Common myeloid progenitor, CD34-positive (primary cell): ENCODE data around the gene SUCNR1.
A peak's percentile ranks its signal among the peaks of the same experiment; 100 is the strongest.
"Not testable (repeated sequence)": the region's sequence is repeated elsewhere in the genome, so short reads cannot be mapped to it uniquely, and the experiment has no call there.

ENCODE experiments used
- CTCF ChIA-PET: fragments of 350-600 bp; sonication (Branson Sonifier 250); formaldehyde crosslinking; loops from one replicate; lab custom pipeline; 2021; ENCODE audit warnings: antibody characterized with exemption; lab: Charles Lee
- POLR2A ChIA-PET: fragments of 350-600 bp; sonication (Branson Sonifier 250); formaldehyde crosslinking; loops from one replicate; lab custom pipeline; 2021; ENCODE audit warnings: antibody characterized with exemption; lab: Charles Lee
- DNase-seq, 3 donors: peaks; one replicate each; pipeline versions ENCODE4 v3.0.0 to v3.0.0-alpha.2; 2013
- H3K27ac ChIP-seq, 2 experiments: 1 replicate in 1 of 2; 2 replicates in 1 of 2; pipeline ENCODE4 v1.7.0; 2013; ENCODE audit warnings: inconsistent platforms in 2 of 2, low read length in 2 of 2, mild to moderate bottlenecking in 2 of 2, low read depth in 1 of 2, moderate library complexity in 1 of 2; ENCODE audit not compliant: severe bottlenecking in 2 of 2, insufficient read depth in 1 of 2, poor library complexity in 1 of 2
- H3K27me3 ChIP-seq, 5 experiments: replicated peaks in 2 of 5; 1 replicate in 3 of 5; 2 replicates in 2 of 5; pipeline versions ENCODE4 v1.6.1 to v1.7.0; 2013; ENCODE audit warnings: low read length in 4 of 5, mild to moderate bottlenecking in 2 of 5, moderate library complexity in 2 of 5, inconsistent platforms in 1 of 5; ENCODE audit not compliant: insufficient read depth in 5 of 5, control insufficient read depth in 4 of 5
- H3K36me3 ChIP-seq, 4 experiments: 1 replicate in 2 of 4; 2 replicates in 2 of 4; pipeline versions ENCODE4 v1.6.1 to v1.7.0; 2013; ENCODE audit warnings: low read length in 3 of 4, control low read depth in 1 of 4, mild to moderate bottlenecking in 1 of 4; ENCODE audit not compliant: control insufficient read depth in 4 of 4, insufficient read depth in 4 of 4
- H3K4me1 ChIP-seq, 4 experiments: 1 replicate in 3 of 4; 2 replicates in 1 of 4; pipeline versions ENCODE4 v1.6.1 to v1.7.1; 2013; ENCODE audit warnings: low read length in 3 of 4, mild to moderate bottlenecking in 3 of 4, control low read depth in 1 of 4, inconsistent platforms in 1 of 4, moderate library complexity in 1 of 4; ENCODE audit not compliant: control insufficient read depth in 4 of 4, insufficient read depth in 4 of 4; ENCODE audit errors: control extremely low read depth in 1 of 4
- H3K4me3 ChIP-seq, 7 experiments: 1 replicate in 4 of 7; 2 replicates in 3 of 7; pipeline versions ENCODE4 v1.5.1 to v1.7.0; 2013; ENCODE audit warnings: mild to moderate bottlenecking in 7 of 7, low read length in 6 of 7, moderate library complexity in 6 of 7, inconsistent platforms in 2 of 7, low read depth in 2 of 7, control low read depth in 1 of 7; ENCODE audit not compliant: insufficient read depth in 4 of 7, control insufficient read depth in 1 of 7; ENCODE audit errors: extremely low read depth in 1 of 7
- H3K9me3 ChIP-seq, 5 experiments: 1 replicate in 4 of 5; 2 replicates in 1 of 5; pipeline versions ENCODE4 v1.6.1 to v1.7.1; 2013; ENCODE audit warnings: low read length in 4 of 5, mild to moderate bottlenecking in 2 of 5, inconsistent platforms in 1 of 5, low read depth in 1 of 5, moderate library complexity in 1 of 5; ENCODE audit not compliant: control insufficient read depth in 4 of 5, insufficient read depth in 2 of 5; ENCODE audit errors: control extremely low read depth in 1 of 5
- WGBS: methylation state at CpG from one replicate; pipeline ENCODE4 v1.1.5; 2013; ENCODE audit not compliant: insufficient coverage; 5-methylcytosine and 5-hydroxymethylcytosine counted together

The SUCNR1 gene

DNA sequence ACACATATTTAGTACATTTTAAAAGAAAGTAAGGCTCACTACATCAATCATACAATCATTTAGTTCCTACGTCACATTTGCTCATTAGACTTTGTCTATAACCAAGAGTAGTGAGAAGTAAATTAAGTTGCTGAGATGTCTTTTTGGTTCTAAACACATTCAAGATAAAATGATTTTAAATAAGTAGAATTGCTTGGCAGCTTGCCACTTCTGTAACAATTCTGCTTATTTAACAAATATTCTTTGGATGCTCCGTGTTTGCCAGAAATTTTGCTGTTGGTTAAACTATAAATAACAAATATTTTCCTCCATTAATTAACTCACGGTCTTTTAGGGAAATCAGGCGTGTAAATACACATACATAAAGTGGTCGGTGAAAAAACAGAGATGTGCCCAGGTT is 18.3 kb downstream of the SUCNR1 start:
- CTCF ChIA-PET: interaction anchor here (1.5 to 1.8 kb wide), 2 partner anchors 8 to 10 kb away, joined by 3 to 7 read pairs; no protein-coding TSS in a partner anchor
- no peak overlapping the region for H3K27ac ChIP-seq

DNA sequence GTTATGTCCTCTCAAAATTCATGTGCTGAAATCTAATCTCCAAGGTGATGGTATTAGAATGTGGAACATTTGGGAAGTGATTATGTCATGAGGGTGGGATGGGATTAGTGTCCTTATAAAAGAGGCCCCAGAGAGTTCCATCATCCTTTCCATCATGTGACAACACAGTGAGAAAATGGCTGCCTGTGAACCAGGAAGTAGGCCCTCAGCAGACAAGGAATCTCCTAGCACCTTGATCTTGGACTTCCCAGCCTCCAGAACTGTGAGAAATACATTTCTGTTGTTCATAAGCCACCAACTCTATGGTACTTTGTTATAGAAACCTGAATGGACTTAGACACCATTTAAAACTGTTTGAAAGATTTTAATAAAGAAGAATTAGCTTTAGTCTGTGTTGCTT is 20.8 kb downstream of the SUCNR1 start:
- H3K27ac ChIP-seq: no peak overlapping the region
- no peaks in the 10 kb centered on the region for H3K27me3 ChIP-seq
- ChIA-PET POLR2A (no interaction called here), CTCF (no interaction called here)
- DNase-seq: no peak
- no peaks in the 10 kb centered on the region for H3K36me3 ChIP-seq
- H3K4me1 ChIP-seq: peaks cover 16 to 28% (median 21%) of the 10 kb centered on the region in 4 experiments
- H3K9me3 ChIP-seq: peaks cover 0 to 3% (median 0%) of the 10 kb centered on the region in 5 experiments
- H3K4me3 ChIP-seq: no peak overlapping the region

More for the DNA sequence above, 18.3 kb downstream of the SUCNR1 start:
- DNase-seq: no peak
- Histone ChIP-seq H3K36me3 (no peaks in the 10 kb centered on the region), H3K9me3 (peaks cover 0 to 3% (median 0%) of the 10 kb centered on the region in 5 experiments), H3K27me3 (no peaks in the 10 kb centered on the region), H3K4me1 (peaks cover 16 to 25% (median 20%) of the 10 kb centered on the region in 4 experiments), H3K4me3 (no peak overlapping the region)
- WGBS: 100% methylated on average over 3 of the region's 5 CpGs
- POLR2A ChIA-PET: no interaction called here

DNA sequence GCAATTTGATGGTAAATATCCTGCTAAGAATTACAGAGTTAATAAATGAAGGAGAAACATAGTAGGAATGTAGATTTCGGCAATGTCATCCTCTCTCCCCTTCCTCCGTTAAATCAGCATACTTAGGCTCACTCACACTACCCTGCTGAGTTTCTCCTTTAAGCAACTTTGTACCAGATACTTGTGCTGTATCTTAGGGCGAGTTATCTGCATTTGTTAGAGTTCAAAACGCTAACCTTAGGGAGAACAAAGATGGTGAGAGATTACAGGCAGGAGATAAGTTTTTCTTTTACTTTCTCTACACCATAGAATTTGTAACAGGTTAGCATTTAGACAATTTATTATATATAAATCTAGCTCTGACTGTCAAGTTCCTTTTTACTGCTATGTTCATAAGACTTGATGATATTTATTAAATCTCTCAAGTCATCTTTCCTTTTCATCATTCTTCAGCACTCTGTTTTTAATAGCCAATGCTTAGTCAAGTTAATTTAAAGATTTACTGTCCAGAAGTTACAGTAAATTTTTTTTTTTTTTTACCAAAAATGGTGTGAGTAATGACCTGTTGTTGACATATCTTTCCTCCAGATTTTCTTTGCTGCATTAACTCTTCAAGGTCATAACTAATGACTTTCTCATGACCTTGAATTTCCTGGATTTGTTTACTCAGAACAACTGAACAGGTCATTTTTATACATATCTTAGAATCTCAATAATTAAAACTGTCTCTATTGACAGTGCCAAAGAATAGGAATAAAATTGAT is 22.2 kb downstream of the SUCNR1 start:
- DNase-seq: no peak
- CTCF ChIA-PET: interaction anchor here (1.0 kb wide), 1 partner anchor 20 kb away, joined by 3 read pairs; no protein-coding TSS in a partner anchor
- Histone ChIP-seq H3K9me3 (peaks cover 0 to 3% (median 0%) of the 10 kb centered on the region in 5 experiments), H3K4me3 (no peak overlapping the region), H3K27me3 (no peaks in the 10 kb centered on the region), H3K27ac (no peak overlapping the region), H3K36me3 (no peaks in the 10 kb centered on the region), H3K4me1 (peaks cover 20 to 30% (median 24%) of the 10 kb centered on the region in 4 experiments)
- POLR2A ChIA-PET: no interaction called here
- 60% methylated on average over 1 of the region's 4 CpGs for WGBS

DNA sequence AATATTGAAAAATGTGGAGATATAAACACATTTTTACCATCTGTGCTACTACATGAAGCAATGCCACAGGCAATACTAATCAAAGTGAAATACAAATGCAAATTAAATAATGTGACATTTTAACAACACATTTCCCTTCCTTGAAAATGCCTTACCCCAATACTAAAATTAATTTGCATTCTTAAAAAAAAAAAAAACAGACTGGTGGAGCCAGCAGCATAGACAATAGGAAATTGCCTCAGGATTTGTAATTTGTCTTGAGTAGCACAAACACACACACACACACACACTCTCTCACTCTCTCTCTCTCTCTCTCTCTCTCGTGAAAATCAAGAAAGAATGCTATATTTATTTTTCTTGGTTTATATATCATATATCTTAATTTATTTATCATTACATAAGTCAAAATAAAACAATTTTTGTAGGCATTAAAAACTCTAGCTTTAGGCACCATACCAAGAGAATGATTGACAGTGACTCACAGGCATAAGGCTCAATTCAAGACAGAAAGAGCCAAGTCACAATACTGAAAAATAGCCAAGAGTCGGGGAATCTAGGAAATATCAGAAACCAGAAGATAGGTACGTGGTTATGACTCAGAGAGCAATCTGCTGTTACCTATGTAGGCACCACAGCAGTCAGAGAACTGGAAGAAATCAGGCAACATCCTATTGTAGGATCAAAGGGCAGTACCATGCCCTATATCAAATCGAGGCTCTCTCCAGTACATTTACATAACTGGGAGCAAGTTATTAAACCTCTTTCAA is 23.0 kb downstream of the SUCNR1 start:
- CTCF ChIA-PET: no interaction called here
- DNase-seq: peak in 2 of 3 donors; percentile 57 to 71
- H3K27ac ChIP-seq: no peak overlapping the region

DNA sequence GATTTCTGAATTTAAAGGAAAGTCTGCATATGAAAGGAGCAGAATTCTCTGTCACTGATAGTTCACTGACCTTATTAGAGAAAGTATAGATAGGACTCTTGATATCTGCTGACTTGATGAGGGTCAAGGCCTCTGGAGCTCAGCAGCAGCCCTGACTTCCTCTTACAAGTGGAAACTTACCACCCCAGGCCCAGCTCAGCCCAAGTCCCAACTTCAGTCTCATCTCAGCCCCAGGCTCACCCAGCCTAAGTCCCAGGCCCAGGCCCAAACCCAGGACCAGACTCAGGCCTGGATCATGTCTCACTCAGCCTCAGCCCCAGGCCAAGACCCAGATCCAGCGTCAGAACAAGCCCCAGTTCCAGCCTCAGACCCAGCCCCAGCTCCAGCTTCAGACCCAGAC is 24.7 kb downstream of the SUCNR1 start:
- H3K27ac ChIP-seq, H3K9me3 ChIP-seq, DNase-seq, H3K36me3 ChIP-seq, CTCF ChIA-PET, H3K4me3 ChIP-seq, POLR2A ChIA-PET, H3K27me3 ChIP-seq: not testable (repeated sequence)
- peaks cover 30 to 46% (median 34%) of the 10 kb centered on the region in 4 experiments for H3K4me1 ChIP-seq
- no CpG with 5 or more reads among the region's 1 CpG for WGBS

More for the DNA sequence above, 23.0 kb downstream of the SUCNR1 start:
- H3K27me3 ChIP-seq: no peaks in the 10 kb centered on the region
- H3K36me3 ChIP-seq: no peaks in the 10 kb centered on the region
- H3K4me1 ChIP-seq: peaks cover 18 to 30% (median 24%) of the 10 kb centered on the region in 4 experiments
- no peak overlapping the region for H3K4me3 ChIP-seq
- POLR2A ChIA-PET: no interaction called here
- H3K9me3 ChIP-seq: peaks cover 0 to 3% (median 0%) of the 10 kb centered on the region in 5 experiments
- WGBS: 53% methylated on average over 2 of the region's 4 CpGs

DNA sequence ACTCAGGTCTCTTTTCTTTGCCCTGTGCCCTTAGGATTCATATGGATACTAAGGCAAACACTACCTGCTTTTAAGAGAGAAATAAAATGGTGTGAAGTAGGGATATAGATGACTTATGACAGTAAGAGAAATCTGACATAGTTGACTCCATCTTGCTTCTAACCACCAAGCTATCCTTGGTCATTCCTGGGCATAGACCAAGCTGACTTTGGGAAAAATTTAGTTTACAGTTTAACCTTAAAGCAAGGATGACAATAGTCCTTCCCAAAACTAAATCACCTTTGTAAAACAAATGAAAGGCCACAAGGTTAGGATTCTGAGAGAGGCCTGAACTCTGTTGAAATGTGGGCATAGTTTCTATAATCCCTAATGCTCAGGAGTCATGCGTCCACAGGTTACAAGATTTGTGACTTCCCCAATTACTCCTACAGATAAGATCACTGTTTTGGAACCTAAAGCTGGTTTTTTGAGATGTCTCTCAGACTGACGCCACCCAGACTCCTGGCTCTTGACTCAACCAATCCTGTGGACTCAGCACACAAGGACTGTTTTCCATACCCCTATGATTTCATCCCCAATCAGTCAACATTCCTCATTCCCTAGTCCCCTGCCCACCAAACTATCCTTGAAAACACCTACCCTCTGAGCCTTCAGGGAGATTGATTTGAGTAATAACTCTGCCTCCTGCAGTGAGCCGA is 25.3 kb downstream of the SUCNR1 start:
- DNase-seq: peak in 1 of 3 donors; percentile 49
- H3K27me3 ChIP-seq, POLR2A ChIA-PET, H3K36me3 ChIP-seq, H3K9me3 ChIP-seq, H3K27ac ChIP-seq, H3K4me3 ChIP-seq: not testable (repeated sequence)
- CTCF ChIA-PET: interaction anchor here (1.2 kb wide), 1 partner anchor 13 kb away, joined by 3 read pairs; no protein-coding TSS in a partner anchor
- WGBS: 58% methylated on average over 2 of the region's 3 CpGs
- peaks cover 30 to 52% (median 40%) of the 10 kb centered on the region in 4 experiments for H3K4me1 ChIP-seq
